HL-60/S4 (cell line): ENCODE data around the gene TLR6.

Experiments
- in situ Hi-C: fragments of 300-500 bp; cut with MboI; formaldehyde crosslinking; loops from 2 replicates; pipeline ENCODE4 v1.14.3; 2022; ENCODE audit warnings: low sequenced_read_pairs

The TLR6 gene

GRCh38 chr4:38868059-38868960 lies 11.7 kb upstream of the TLR6 start:
- in situ Hi-C loops: no loop called here

GRCh38 chr4:38867478-38868058 lies 11.0 kb upstream of the TLR6 start, which contains the start of gene FAM114A1:
FAM114A1 (plus strand) TSS chr4:38867806; CDS start chr4:38878079, 10,273 bp downstream.
- in situ Hi-C loops: no loop called here

- in situ Hi-C loops: no loop called here
Measured at GRCh38 chr4:38866973-38867477, 10.4 kb upstream of the TLR6 start.

GRCh38 chr4:38865445-38865844 lies 8.8 kb upstream of the TLR6 start:
- in situ Hi-C loops: no loop called here

GRCh38 chr4:38861791-38862190 lies 5.2 kb upstream of the TLR6 start:
- in situ Hi-C loops: loop anchor here (5.0 kb wide), 1 partner anchor 104 kb away; no protein-coding TSS in a partner anchor

- in situ Hi-C loops: loop anchor here (5.0 kb wide), 1 partner anchor 104 kb away; no protein-coding TSS in a partner anchor
Measured at GRCh38 chr4:38860788-38861424, 4.3 kb upstream of the TLR6 start.

- in situ Hi-C loops: no loop called here
Measured at GRCh38 chr4:38859501-38859900, 2.9 kb upstream of the TLR6 start.

GRCh38 chr4:38858097-38858420 lies 1.4 kb upstream of the TLR6 start:
- in situ Hi-C loops: no loop called here

- in situ Hi-C loops: no loop called here
Measured at GRCh38 chr4:38857354-38858096, 908 bp upstream of the TLR6 start.

GRCh38 chr4:38856046-38856445 lies 571 bp downstream of the TLR6 start:
- in situ Hi-C loops: no loop called here

GRCh38 chr4:38855466-38855865 lies 1.2 kb downstream of the TLR6 start:
- in situ Hi-C loops: no loop called here

- in situ Hi-C loops: no loop called here
Measured at GRCh38 chr4:38846015-38846414, 10.6 kb downstream of the TLR6 start.

- in situ Hi-C loops: no loop called here
Measured at GRCh38 chr4:38842994-38843393, 13.6 kb downstream of the TLR6 start.

- in situ Hi-C loops: no loop called here
Measured at GRCh38 chr4:38837849-38838248, 18.8 kb downstream of the TLR6 start.

GRCh38 chr4:38837334-38837733 lies 19.3 kb downstream of the TLR6 start:
- in situ Hi-C loops: no loop called here

- in situ Hi-C loops: no loop called here
Measured at GRCh38 chr4:38834570-38834969, 22.0 kb downstream of the TLR6 start.

GRCh38 chr4:38832624-38833528 lies 23.7 kb downstream of the TLR6 start:
- in situ Hi-C loops: no loop called here

- in situ Hi-C loops: no loop called here
Measured at GRCh38 chr4:38832206-38832605, 24.4 kb downstream of the TLR6 start.

GRCh38 chr4:38831653-38832052 lies 25.0 kb downstream of the TLR6 start:
- in situ Hi-C loops: no loop called here

GRCh38 chr4:38829237-38829636 lies 27.4 kb downstream of the TLR6 start:
- in situ Hi-C loops: no loop called here
